Epidermal melanocyte (primary cell): Measurements from ENCODE around the gene SLC51B.
"Not testable (repeated sequence)": the region's sequence is repeated elsewhere in the genome, so short reads cannot be mapped to it uniquely, and the experiment has no call there.

Experiments used
- DNase-seq: peaks from one replicate; pipeline ENCODE4 v3.0.0; 2011; ENCODE audit warnings: low spot score; ENCODE audit not compliant: insufficient read length

Gene SLC51B

DNA sequence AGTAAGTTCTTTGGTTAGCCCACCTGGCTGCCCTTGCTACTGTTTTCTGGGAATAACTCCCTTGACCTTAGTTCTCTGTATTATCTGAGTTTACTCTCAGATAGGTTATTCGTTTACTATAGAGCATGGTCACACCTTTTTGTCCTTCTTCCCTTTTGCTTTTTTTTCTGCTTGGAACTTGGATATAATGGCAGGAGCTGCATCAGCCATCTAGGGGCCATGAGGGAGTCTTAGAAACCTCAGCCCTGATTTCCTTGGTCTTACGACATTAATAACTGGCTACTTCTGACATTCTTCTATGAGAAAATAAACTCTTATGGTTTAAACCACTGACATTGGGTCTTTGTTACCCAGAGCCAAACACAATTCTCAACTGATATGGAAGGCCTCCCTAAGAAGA is 3.4 kb upstream of the SLC51B start:
- DNase-seq: no peak

DNA sequence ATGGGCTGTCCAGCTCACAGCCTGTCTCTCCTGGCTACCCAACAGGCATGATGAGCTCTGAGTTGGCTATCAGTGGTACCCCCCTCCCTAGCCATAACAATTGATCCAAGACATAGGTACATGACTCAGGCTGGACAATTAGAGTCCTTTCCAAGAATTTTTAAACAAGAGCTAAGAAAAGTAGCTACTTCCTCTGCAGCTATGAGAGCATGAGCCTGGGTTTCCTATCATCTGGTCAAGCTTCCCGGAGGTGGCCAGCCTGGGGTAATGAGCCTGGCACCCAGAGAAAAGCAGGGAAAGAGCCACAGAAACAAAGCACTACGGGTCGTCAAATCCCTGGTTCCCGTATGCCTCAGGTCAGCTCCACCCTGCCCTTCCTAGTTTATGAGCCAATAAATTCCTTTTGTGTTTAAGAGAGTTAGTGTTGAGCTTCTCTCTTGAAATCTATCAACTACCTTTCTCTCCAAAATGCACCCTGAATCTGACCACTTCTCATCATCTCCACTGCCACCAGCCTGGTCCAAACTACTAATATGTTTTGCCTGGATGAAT is 2.3 kb upstream of the SLC51B start:
- DNase-seq: no peak

DNA sequence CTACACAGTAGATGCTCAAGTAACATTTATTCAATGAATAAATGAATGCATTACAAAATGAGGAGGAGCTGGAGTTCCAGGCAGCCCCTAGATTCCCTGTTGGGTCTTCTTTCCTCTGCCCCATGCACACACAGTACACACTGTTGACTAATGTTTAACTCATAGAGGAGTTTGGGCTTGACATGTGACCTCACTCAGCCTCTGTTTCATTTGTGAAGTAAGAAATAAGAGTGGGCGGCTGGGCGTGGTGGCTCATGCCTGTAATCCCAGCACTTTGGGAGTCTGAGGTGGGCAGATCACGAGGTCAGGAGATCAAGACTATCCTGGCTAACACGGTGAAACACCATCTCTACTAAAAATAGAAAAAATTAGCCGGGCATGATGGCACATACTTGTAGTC is 969 bp upstream of the SLC51B start:
- DNase-seq: not testable (repeated sequence)

DNA sequence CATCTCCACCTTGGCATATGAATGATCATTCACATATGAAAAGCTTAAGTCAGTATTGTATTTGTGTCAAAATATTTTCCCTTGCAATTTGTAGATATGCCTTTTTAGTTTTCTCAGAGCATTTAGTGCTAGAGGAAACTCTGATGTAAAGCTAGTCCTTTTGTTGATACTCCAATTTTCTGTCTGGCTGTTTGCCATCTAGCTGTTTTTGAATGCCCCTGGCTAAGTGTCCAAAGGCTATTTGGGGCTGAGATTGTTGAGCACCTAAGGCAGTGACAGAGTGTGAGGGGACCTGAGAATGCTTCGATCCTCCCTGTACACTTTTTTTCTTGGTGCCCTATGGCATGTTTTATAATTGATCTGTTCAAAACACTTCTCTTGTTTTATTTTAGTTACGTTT is 3.1 kb downstream of the SLC51B start:
- DNase-seq: no peak

DNA sequence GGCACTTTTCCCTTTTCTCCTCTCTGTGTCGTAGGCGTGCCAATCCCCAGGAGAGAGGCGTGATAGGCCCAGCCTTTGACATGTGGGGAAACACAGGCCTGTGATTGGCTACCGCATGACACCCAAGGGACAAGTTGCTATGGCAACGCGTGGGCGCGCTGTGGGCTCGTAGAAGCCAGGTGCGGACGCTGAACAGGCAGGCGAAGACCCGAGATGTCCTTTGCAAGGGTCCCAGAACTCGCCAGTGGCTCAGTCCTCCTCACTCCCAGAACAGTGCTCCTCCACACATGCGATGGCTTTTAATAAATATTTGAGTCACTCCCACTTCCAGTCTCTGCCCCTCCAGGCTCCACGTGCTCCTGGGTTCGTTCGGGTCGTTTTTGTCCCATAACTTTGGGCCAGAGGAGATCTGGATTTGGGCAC is 4.2 kb downstream of the SLC51B start:
- DNase-seq: peak; percentile 98

DNA sequence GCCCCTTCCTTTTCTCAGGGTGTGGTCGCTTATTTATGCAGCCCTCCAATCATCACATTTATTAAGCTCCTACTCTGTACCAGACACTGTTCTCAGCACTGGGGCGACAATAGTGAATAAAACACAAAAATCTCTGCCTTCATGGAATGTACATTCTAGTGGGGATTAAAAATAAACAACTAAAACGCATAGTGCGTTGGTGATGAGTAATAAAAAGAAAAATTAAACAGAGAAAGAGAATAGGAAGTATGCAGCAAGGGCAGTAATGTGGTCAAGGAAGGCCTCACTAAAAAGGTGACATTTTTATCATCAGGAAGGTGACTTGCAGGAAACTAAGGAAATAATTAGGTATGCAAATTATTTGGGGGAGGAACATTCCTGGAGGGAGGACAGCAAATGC is 5.1 kb downstream of the SLC51B start:
- DNase-seq: no peak

DNA sequence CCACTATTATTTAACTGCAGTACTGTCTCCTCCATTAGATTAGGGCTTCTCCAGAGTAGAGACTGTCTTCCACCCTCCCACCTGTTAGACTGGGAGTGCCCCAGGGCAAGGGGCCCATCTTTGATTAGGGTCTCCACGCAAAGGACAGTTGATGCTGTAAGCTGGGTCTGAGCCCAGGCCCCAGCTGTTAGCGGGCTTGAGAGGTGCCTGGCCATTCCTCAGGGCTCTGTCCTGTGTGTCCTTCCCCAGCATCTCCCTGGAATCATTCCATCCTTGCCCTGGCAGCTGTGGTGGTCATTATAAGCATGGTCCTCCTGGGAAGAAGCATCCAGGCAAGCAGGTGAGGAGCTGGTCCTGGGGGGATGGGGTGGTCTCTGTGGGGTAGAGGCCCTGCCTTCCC is 6.1 kb downstream of the SLC51B start:
- no peak for DNase-seq

DNA sequence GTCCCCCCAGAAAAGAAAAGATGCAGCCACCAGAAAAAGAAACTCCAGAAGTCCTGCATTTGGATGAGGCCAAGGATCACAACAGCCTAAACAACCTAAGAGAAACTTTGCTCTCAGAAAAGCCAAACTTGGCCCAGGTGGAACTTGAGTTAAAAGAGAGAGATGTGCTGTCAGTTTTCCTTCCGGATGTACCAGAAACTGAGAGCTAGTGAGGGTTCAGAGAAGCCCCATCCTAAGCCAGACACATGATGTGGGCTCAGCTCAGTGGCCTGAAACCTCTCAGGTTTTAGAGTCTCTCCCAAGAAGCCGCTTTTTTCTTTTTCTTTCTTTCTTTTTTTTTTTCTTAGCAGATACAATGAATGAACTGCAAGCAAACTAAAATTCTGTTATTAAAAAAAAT is 7.8 kb downstream of the SLC51B start:
- DNase-seq: no peak

DNA sequence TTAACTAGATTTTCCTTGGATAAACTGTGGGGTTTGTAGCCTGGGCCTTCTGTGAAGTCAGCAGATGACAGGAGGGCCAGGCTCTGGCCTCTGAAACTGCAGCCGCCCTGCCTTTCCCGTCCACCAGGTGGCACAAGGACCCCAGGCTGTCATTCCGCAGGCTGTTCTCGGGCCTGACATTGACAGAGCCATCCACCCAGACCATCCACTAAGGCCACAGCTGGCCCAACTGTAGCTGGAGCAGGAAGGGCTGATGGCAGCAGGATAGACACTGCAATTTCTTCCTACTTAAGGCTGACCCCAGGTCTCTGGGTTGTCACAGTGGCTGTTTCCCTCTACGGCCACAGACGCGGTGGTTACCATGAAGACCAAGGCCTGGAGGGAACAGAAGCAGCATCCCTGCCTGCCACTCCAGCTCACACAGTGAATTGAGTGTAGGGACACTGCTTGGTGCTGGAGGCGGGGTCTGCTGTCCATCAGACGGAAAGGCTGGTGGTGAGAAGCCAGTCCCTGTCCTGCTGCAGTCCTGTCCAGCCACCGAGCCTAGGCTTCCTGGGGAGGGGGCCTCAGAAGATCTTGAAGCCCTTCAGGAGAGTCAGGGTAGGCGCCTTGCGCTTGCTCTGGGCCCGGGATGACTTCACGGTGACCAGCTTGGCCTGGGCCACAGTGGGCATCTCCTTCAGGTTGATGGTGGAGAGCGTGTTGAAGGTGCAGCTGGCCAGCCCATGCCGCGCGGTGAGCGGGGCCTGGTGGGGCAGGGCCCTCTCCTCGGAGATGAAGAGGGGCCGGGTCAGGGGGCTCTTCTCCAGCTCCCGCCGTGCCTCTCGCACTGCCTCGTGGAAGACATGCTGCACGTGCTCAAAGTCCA is 9.4 kb downstream of the SLC51B start:
- DNase-seq: peak; percentile 80

DNA sequence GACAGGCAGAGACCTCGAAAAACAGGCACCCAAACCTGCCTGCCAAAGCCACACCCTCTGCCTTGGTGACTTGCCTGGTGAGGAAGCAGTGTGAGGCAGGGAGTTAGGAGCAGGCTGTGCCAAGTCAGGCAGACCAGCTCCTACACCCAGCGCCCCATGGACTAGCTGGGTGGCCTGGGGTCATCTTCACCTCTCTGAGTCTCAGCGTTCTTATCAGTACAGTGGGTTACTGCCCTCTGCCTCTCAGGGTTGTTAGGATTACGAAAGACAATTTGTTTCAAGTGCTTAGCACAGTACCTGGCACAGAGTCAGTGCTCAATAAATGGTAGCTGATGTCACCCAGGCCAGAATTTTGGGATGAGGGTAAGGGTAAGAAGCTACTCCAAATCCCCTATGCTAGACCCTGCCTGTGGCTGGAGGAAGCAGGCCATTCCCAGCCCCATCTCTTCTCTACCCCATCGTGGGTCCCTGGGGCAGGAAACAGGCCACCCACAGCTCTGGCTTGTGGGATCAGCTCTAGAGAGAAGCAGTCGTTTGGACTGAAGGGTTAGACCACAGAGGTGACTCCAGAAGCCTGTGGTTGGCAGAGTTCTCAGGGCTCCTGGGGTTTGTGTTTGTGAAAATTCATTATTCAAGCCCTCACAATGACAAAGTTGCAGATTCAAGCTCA is 10.1 kb downstream of the SLC51B start:
- no peak for DNase-seq

DNA sequence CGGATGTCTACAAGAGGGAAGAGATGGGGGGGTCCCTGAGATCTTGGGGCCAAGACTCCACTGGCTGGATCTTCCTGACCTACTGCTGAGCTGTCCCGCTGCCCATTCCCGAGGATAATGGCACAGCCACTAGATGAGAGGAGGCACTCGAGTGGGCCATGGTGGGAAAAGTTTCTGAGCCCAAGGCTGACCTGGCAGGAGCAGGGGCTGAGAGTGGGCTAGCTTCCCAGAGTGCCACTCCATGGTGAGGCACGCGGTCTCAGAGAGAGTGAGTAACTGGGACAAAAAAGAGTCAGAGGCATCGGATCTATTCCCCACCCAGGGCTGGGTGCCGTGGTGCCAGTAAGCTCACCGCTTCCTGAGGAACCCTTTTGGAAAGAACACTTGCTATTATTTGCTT is 10.9 kb downstream of the SLC51B start:
- DNase-seq: no peak

DNA sequence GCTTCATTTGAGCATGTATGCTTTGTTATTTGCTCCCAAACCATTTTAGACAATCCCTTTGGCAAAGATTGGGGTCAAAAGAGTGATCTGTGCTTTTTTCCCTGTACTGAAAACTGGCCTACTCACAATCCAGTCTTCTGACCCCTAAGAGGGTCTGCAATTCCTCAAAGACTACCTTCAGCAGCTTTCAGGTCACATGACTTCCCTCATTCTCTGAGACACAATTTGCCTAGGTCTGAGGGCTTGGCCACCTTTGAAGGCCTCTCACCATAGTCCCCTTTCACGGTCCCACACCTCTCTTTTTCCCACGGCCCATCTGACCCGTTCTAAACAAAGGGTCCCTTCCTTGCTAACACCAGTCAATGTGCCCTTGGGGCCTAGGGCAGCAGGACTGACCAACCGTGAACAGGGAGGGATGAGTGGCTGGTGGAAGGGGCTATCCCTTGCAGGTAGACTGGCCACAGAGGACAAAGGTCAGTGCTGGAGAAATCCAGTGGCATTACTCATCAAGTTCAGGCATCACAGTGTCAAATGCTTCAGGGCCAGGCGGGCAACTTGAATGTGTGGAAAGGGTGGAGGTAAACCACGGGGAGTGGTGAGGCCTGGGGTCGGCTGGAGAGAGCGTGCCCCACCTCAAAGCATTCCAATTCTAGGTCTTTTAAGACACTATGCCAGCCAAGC is 11.8 kb downstream of the SLC51B start:
- no peak for DNase-seq

DNA sequence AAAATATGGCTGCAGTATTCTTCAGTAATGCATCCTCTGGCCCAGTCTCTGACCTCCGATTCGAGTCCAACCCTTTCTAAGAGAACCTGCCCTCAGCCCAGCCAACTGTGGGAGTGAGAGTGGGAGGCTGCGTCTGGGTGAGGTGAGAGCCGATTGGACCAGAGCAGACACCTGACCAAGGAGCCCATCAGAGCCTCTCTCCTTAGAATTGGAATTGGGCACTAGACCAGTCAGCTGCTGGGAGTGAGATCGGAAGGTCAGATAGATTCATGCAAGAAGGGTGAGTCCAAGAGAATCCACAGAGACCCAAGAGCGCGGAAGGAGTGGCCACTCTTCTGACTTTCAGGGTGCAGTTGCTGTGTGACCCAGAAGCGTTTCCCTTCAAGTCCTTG is 12.4 kb downstream of the SLC51B start:
- DNase-seq: no peak

DNA sequence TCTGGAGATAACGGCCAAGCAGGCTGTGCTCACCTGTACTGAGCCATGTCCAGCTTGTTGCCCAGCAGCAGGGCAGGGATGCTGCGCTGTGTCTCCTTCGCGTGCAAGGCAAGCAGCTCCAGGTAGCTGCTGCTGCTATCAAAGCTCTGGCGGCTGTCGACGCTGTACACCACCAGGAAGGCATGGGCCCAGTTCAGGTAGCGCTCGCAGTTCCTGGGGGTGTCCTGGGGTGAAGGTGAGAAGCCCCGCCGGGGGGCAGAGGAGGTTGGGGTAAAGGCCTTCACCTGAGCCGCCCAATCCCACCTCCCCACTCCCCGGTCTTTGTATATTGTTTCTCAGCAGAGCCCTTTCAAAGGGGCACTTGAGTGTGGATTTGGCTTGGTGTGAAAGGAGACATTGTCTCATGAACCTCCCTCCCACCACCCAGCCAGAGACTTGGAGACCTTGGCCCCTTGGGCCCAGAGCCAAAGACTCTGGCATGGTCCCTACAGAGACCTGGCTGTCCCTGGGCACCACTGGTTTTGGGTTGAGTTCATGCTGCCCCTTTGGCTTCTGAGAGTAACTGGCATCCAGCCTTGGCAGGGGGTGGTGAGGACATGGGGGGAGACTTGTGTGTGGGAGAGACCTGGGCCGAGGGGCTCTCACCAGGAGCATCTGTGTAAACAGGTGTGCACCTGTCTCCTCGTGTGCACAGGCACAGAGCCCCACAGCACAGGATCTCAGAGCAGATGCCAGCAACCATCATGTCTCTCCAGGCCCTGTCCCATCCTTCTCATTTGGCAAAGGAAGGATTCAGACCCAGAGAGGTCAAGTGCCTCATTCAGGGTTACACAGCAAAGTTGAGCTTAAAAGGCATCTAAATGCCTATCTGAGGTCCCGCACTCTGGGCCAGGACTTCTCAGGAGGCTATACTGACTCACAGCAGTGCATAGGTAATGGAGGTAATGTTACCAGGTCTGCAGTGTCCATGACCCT is 13.5 kb downstream of the SLC51B start:
- DNase-seq: no peak

DNA sequence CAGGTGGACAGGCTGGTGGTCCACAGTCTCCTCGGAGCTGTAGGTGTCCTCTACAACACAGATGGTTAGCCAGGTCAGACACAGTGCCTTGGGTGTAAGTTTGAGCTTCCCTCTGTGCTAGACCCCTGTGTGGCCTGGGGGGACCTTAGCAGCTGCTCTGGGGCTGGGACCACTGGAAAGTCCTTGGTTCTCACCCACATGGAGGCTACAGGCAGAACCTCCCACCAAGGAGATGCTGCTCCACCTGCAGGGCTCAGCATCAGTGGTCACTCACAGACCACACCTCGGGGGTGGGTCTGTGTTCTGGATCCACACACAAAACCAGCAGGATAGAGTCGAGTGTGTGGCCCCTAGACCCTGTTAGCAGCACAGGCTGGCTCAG is 14.2 kb downstream of the SLC51B start:
- DNase-seq: no peak

DNA sequence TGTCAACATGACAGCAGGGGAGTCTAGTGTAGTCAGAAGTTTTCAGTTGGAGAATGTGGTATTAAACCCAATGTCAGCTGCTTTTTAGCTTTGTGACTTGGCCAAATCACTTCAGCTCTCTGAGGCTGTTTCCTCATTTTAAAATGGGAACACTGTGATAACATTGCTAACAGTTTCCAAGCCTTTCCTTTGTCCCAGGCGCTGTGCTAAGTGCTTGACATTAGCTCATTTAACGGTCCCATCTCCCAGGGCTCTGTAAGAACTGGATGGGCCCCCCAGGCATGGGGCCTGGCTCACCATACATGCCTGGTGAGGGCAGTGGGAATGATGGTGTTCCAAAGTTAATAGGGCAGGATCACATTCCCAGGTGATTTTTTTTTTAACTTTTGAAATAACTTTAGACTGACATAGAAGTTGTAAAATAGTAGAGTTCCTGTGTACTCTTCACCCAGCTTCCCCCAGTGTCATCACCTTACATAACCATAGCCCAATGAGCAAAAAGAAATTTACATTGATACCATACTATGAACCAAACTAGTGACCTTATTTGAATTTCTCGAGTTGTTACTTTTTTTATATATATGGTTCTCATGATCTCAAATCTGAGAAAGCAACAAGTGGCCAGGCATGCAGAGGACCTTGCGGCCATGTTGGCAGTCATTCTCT is 14.9 kb downstream of the SLC51B start:
- DNase-seq: no peak

DNA sequence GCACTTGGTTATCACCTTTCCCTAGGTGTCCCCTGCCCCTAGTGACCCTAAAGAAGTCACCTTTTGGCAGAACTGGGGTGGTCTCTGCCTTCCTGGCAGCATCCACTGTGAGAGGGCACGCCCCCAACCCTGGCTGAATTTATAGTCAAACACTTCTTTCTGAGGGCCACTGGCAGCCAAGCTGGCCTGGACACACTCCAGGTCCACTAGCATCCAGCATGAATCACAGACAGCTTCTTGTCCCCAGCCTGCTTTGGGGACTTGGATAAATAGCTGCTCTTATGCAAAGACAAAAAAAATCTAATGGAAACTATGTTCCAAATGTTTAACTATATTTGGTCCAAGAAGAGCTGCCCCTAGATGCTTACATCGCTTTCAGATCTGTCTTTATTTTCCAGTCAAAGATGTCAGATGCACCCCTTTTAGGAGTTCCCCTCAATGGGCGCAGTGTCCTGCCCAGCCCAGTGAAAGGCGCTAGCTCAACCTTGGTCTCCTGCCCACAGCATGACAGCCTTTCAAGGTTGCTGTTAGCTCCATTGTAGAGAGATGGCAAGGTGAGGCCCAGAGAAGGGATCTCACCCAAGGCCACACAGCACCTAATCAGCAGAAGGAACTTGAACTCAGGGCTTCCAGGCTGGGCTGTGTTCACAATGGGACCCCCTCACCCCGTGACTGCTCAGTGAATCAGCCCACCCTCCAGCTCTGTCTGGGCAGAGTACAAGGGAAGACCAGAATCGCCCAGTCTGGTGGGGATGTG is 15.6 kb downstream of the SLC51B start:
- DNase-seq: no peak

DNA sequence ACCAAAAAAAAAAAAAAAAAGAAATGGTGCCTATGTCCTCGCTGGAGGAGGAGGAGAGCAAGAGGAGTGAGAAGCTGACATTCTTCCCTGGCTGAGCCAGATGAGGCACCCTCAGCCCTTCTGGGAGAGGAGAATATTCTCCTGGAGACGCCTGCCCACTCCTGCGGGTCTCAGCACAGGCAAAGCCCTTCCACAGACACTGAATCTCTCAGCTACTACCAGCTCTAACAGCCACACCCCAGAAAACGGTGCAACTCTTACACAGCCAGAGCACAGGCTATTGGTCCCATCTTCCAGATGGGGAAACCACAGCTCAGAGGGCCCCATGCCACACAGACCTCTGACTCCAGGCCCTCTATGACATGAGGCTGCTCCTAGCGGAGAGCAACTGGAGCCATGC is 16.9 kb downstream of the SLC51B start:
- DNase-seq: no peak

DNA sequence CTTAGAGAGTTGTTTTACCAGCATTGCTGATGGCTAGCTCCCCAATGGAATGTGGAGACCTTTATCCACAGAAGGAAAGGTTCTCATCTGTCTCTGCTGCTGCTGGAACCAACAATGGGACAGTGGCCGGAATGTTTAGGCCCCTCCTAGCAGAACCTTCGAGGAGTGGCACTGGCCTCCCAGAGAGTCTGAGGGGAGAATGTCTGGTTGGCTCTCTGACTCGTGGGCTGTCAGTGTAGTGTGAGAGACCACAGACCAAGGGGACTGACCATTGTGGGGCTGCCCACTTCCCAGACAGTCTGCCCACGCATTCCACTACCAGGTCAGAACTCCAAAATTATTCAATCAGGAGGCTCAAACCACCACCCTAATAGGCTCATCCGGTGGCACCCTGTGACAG is 17.5 kb downstream of the SLC51B start:
- no peak for DNase-seq
